GM12878 (cell line): Measurements from ENCODE around the gene C12orf56. TPM values are rescaled to one million over a fixed set of nuclear protein-coding genes. Genes with fewer than 3 reads are reported as not detected.

Experiments used
- ATAC-seq: fragments of 200-7000 bp; cut with Tn5 transposase; 3 replicates; pipeline ENCODE4 v1.9.1; 2020; ENCODE audit warnings: mild to moderate bottlenecking, moderate library complexity
- BruUV-seq: library from RNA; stranded (reverse); fragments of 400-500 nt; replicated peaks from 2 replicates; lab custom pipeline; 2021; lab: Mats Ljungman, UMichigan
- CTCF ChIA-PET: fragments of 300-600 bp; sonication (Branson Sonifier 250); formaldehyde crosslinking; extraction: SDS; loops from one replicate; lab custom pipeline; 2021; ENCODE audit warnings: inconsistent platforms; lab: Yijun Ruan, JAX
- POLR2A ChIA-PET: fragments of 350-600 bp; formaldehyde crosslinking; extraction: SDS; loops from one replicate; lab custom pipeline; 2021; ENCODE audit warnings: inconsistent platforms; lab: Charles Lee
- RAD21 ChIA-PET: fragments of 300-600 bp; sonication (Branson Sonifier 250); formaldehyde crosslinking; loops from one replicate; lab custom pipeline; 2023; ENCODE audit warnings: antibody characterized with exemption; ENCODE audit not compliant: unreplicated experiment; lab: Charles Lee
- SMC1A ChIA-PET: fragments of 300-600 bp; sonication (Branson Sonifier 250); formaldehyde crosslinking; loops from one replicate; lab custom pipeline; 2023; ENCODE audit not compliant: unreplicated experiment, uncharacterized antibody; lab: Charles Lee
- DNase-seq: peaks from one replicate; pipeline ENCODE4 v3.0.0-alpha.2; 2011; ENCODE audit warnings: low read depth, low spot score
- FAIRE-seq: peaks from 3 replicates; lab custom pipeline; 2011; peaks lifted over from hg19 to GRCh38; lab: Jason Lieb, UNC
- H2AFZ ChIP-seq: 2 replicates; pipeline ENCODE4 v1.6.0; 2011; ENCODE audit warnings: low read depth, low read length, control low read depth; ENCODE audit not compliant: control insufficient read depth
- H3K27ac ChIP-seq: 2 replicates; pipeline ENCODE4 v1.5.1; 2011; ENCODE audit warnings: control low read depth; ENCODE audit not compliant: control insufficient read depth, insufficient read depth
- H3K27me3 ChIP-seq, 2 experiments: replicated peaks in 1 of 2; 2 replicates each; pipeline versions ENCODE4 v1.6.0 to v1.6.1; 2011; ENCODE audit warnings: low read length in 1 of 2; ENCODE audit not compliant: control insufficient read depth in 2 of 2, insufficient read depth in 2 of 2
- H3K36me3 ChIP-seq, 2 experiments: 2 replicates each; pipeline ENCODE4 v1.5.1; 2011; ENCODE audit warnings: low read length in 1 of 2; ENCODE audit not compliant: control insufficient read depth in 2 of 2, insufficient read depth in 2 of 2
- H3K4me1 ChIP-seq: 2 replicates; pipeline ENCODE4 v1.6.1; 2011; ENCODE audit warnings: mild to moderate bottlenecking, low read length, moderate library complexity, mixed read lengths; ENCODE audit not compliant: control insufficient read depth, insufficient read depth
- H3K4me2 ChIP-seq: 2 replicates; pipeline ENCODE4 v1.6.0; 2011; ENCODE audit warnings: control low read depth; ENCODE audit not compliant: control insufficient read depth, insufficient read depth
- H3K4me3 ChIP-seq: fragments of 200-600 bp; sonication (generic); 2 replicates; pipeline ENCODE4 v1.5.1; 2016
- H3K79me2 ChIP-seq: 2 replicates; pipeline ENCODE4 v1.6.0; 2011; ENCODE audit warnings: low read length; ENCODE audit not compliant: control insufficient read depth, insufficient read depth
- H3K9ac ChIP-seq: 2 replicates; pipeline ENCODE4 v1.8.0; 2011; ENCODE audit warnings: low read length, control low read depth, mixed read lengths; ENCODE audit not compliant: control insufficient read depth, insufficient read depth
- H3K9me3 ChIP-seq: replicated peaks from 3 replicates; pipeline ENCODE4 v1.5.1; 2011; ENCODE audit warnings: mild to moderate bottlenecking, low read length; ENCODE audit not compliant: control insufficient read depth, insufficient read depth
- H4K20me1 ChIP-seq: 2 replicates; pipeline ENCODE4 v1.6.0; 2011; ENCODE audit not compliant: control insufficient read depth, insufficient read depth
- ATF2 ChIP-seq: IDR thresholded peaks from 2 replicates; pipeline ENCODE4 v1.6.1; 2012; ENCODE audit warnings: low read length, inconsistent platforms
- CREM ChIP-seq: IDR thresholded peaks from 2 replicates; pipeline ENCODE4 v1.6.1; 2014; ENCODE audit warnings: antibody characterized with exemption, low read depth
- CTCF ChIP-seq, 3 experiments: IDR thresholded peaks in 2 of 3; conservative IDR thresholded peaks in 1 of 3; 2 replicates each; pipeline ENCODE4 v1.5.1; 2011; ENCODE audit warnings: low read depth in 3 of 3, low read length in 3 of 3, mild to moderate bottlenecking in 3 of 3, control low read depth in 2 of 3, moderate library complexity in 2 of 3, inconsistent platforms in 1 of 3, mixed read lengths in 1 of 3; ENCODE audit not compliant: control insufficient read depth in 2 of 3, insufficient read depth in 1 of 3; ENCODE audit errors: extremely low read depth in 1 of 3
- DPF2 ChIP-seq: fragments of 450-650 bp; IDR thresholded peaks from 2 replicates; pipeline ENCODE4 v1.6.1; 2017; ENCODE audit warnings: mild to moderate bottlenecking
- HDAC2 ChIP-seq: fragments of 200-600 bp; sonication (generic); IDR thresholded peaks from 2 replicates; pipeline ENCODE4 v1.6.1; 2017
- MTA2 ChIP-seq: fragments of 450-650 bp; IDR thresholded peaks from 2 replicates; pipeline ENCODE4 v1.6.1; 2016; ENCODE audit warnings: low read depth, mild to moderate bottlenecking, moderate library complexity
- NBN ChIP-seq: fragments of 450-650 bp; IDR thresholded peaks from 2 replicates; pipeline ENCODE4 v1.6.1; 2016
- PAX5 ChIP-seq: IDR thresholded peaks from 2 replicates; pipeline ENCODE4 v1.6.1; 2011; ENCODE audit warnings: low read depth, low read length, borderline replicate concordance
- PKNOX1 ChIP-seq: fragments of 450-650 bp; IDR thresholded peaks from 2 replicates; pipeline ENCODE4 v1.6.1; 2016; ENCODE audit warnings: mild to moderate bottlenecking
- RELA ChIP-seq: fragments of 450-650 bp; IDR thresholded peaks from 2 replicates; pipeline ENCODE4 v1.8.0; 2014; ENCODE audit warnings: borderline replicate concordance; ENCODE audit not compliant: partially characterized antibody
- SP1 ChIP-seq: IDR thresholded peaks from one replicate; pipeline ENCODE4 v1.6.1; 2011; ENCODE audit warnings: low read depth, low read length
- SRF ChIP-seq, 2 experiments: IDR thresholded peaks; 2 replicates each; pipeline ENCODE4 v1.6.1; 2011; ENCODE audit warnings: low read depth in 2 of 2, low read length in 2 of 2, mild to moderate bottlenecking in 1 of 2, moderate library complexity in 1 of 2
- TCF3 ChIP-seq: IDR thresholded peaks from 2 replicates; pipeline ENCODE4 v1.6.1; 2012; ENCODE audit warnings: low read depth, mild to moderate bottlenecking, low read length, borderline replicate concordance; ENCODE audit not compliant: insufficient read depth
- WRNIP1 ChIP-seq: IDR thresholded peaks from 2 replicates; pipeline ENCODE4 v1.6.1; 2011; ENCODE audit warnings: low read depth, low read length, improper control_type of control experiment, borderline replicate concordance
- ZZZ3 ChIP-seq: IDR thresholded peaks from 2 replicates; pipeline ENCODE4 v1.6.1; 2011; ENCODE audit warnings: low read depth; ENCODE audit not compliant: control insufficient read depth, insufficient read length
- WGBS: methylation state at CpG from one replicate; pipeline ENCODE4 v1.1.6; 2016; ENCODE audit warnings: low lambda C conversion rate; ENCODE audit not compliant: insufficient replicate concordance, insufficient coverage; ENCODE audit errors: missing lambda C conversion rate; 5-methylcytosine and 5-hydroxymethylcytosine counted together
- in situ Hi-C: fragments of 300-500 bp; cut with MboI; formaldehyde crosslinking; loops from 9 replicates; pipeline ENCODE4 v1.14.3; 2018; ENCODE audit warnings: mixed read lengths
- intact Hi-C: fragments of 100-400 bp; cut with micrococcal nuclease; formaldehyde crosslinking; loops from one replicate; pipeline ENCODE4 v1.14.2; 2022; ENCODE audit not compliant: unreplicated experiment
- polyA plus RNA-seq, 11 experiments: library from polyadenylated mRNA; depleted of rRNA in 4 of 11; unstranded in 6 of 11; stranded (reverse) in 5 of 11; fragments of >200 nt; fragmentation: Nextera tagmentation in 4 of 11; fragmentation: Illumina TruSeq in 1 of 11; extraction: Ambion mirVana in 4 of 11; extraction: Trizol in 1 of 11; gene quantifications; 1 replicate in 1 of 11; 2 replicates in 10 of 11; pipeline versions ENCODE4 v1.2.1 to v1.2.3, GENCODE V29; 2011 to 2016; ENCODE audit warnings: inconsistent platforms in 2 of 11, missing spikeins in 2 of 11, low read depth in 1 of 11
- total RNA-seq, 4 experiments: library from RNA; depleted of rRNA in 3 of 4; stranded (reverse); fragments of >200 nt in 3 of 4; fragmentation: Illumina TruSeq in 1 of 4; extraction: Trizol in 1 of 4; gene quantifications; 2 replicates each; pipeline versions ENCODE4 v1.2.1 to v1.2.3, GENCODE V29; 2013 to 2021

Gene C12orf56
- total and polyA plus RNA-seq, 10 of the 15 experiments (the other 5 are each of a cell fraction or from before 2014, with no cell fraction given): not detected

GRCh38 chr12:64240781-64241180 lies 149.8 kb downstream of the C12orf56 start:
- POLR2A ChIA-PET: no interaction called here
- no TSS peak for BruUV-seq
- 77% methylated on average over 3 of the region's 3 CpGs for WGBS
- Histone ChIP-seq H3K9me3 (no peaks in the 10 kb centered on the region), H3K4me1 (no peaks in the 10 kb centered on the region), H3K9ac (no peak overlapping the region), H2AFZ (no peak overlapping the region), H3K4me3 (no peak overlapping the region), H4K20me1 (no peaks in the 10 kb centered on the region), H3K4me2 (no peak overlapping the region), H3K27me3 (no peaks in the 10 kb centered on the region), H3K27ac (no peak overlapping the region), H3K79me2 (no peaks in the 10 kb centered on the region), H3K36me3 (no peaks in the 10 kb centered on the region)
- DNase-seq (no peak), FAIRE-seq (no peak), ATAC-seq (no peak)
- TF ChIP-seq TCF3 (no peak), ZZZ3 (no peak), PKNOX1 (no peak), PAX5 (no peak)
- CTCF ChIA-PET: interaction anchor here (0.8 to 1.4 kb wide), 4 partner anchors 7 to 26 kb away, joined by 3 read pairs; no protein-coding TSS in a partner anchor
- in situ Hi-C loops: no loop called here
- RAD21 ChIA-PET: no interaction called here
- intact Hi-C loops: no loop called here
- SMC1A ChIA-PET: no interaction called here

GRCh38 chr12:64237382-64237781 lies 153.2 kb downstream of the C12orf56 start:
- in situ Hi-C loops (no loop called here), intact Hi-C loops (no loop called here)
- no TSS peak for BruUV-seq
- Histone ChIP-seq H3K9ac (no peak overlapping the region), H3K79me2 (no peaks in the 10 kb centered on the region), H2AFZ (no peak overlapping the region), H3K4me1 (no peaks in the 10 kb centered on the region), H3K4me2 (no peak overlapping the region), H3K4me3 (no peak overlapping the region), H3K9me3 (no peaks in the 10 kb centered on the region), H3K36me3 (no peaks in the 10 kb centered on the region), H3K27me3 (no peaks in the 10 kb centered on the region), H3K27ac (no peak overlapping the region), H4K20me1 (no peaks in the 10 kb centered on the region)
- CTCF ChIA-PET: interaction anchor here (0.9 to 2.6 kb wide), 6 partner anchors 9 to 436 kb away, joined by 3 to 12 read pairs (median 5); no protein-coding TSS in a partner anchor
- no peak for DNase-seq
- RAD21 ChIA-PET: interaction anchor here (1.2 to 2.1 kb wide), 3 partner anchors 19 to 398 kb away, joined by 3 to 8 read pairs (median 4); partner anchors contain the start of gene SRGAP1
- FAIRE-seq: no peak
- SMC1A ChIA-PET: interaction anchor here (0.7 to 1.1 kb wide), 3 partner anchors 10 to 411 kb away, joined by 3 to 5 read pairs (median 4); no protein-coding TSS in a partner anchor
- POLR2A ChIA-PET: no interaction called here
- no peak for ATAC-seq
- no peak for TF ChIP-seq RELA
- no peak for TF ChIP-seq DPF2
- no peak for TF ChIP-seq WRNIP1
- TF ChIP-seq SP1: no peak
- no peak for TF ChIP-seq SRF (IDR thresholded peaks at IDR 0.05; ENCODE audit: low read depth in 2 of 2, low read length in 2 of 2)
- no peak for TF ChIP-seq CREM
- no peak for TF ChIP-seq CTCF (IDR thresholded peaks at IDR 0.05 in 2 of 3, conservative IDR thresholded peaks at IDR 0.05 in 1 of 3; ENCODE audit: control insufficient read depth in 2 of 3, extremely low read depth in 1 of 3, insufficient read depth in 1 of 3, low read depth in 3 of 3, low read length in 3 of 3)
- TF ChIP-seq ATF2: no peak
- no peak for TF ChIP-seq MTA2
- TF ChIP-seq HDAC2: no peak
- TF ChIP-seq NBN: no peak
